Type B pancreatic cell (in vitro differentiated cells): ENCODE data around the gene NAV2. TPM values are rescaled to one million over a fixed set of nuclear protein-coding genes. Genes with fewer than 3 reads are reported as not detected.

Experiments used
- DNase-seq: peaks from one replicate; pipeline ENCODE4 v3.0.0; 2021; ENCODE audit warnings: mixed read lengths; ENCODE audit not compliant: unreplicated experiment; ENCODE audit errors: extremely low spot score
- H3K27ac Mint-ChIP-seq: 2 replicates; pipeline ENCODE4 v1.8.0; 2021; ENCODE audit warnings: mild to moderate bottlenecking, mixed read lengths
- H3K27me3 Mint-ChIP-seq: 2 replicates; pipeline ENCODE4 v1.8.0; 2021; ENCODE audit warnings: mixed read lengths
- H3K36me3 Mint-ChIP-seq: 2 replicates; pipeline ENCODE4 v1.8.0; 2021; ENCODE audit warnings: mixed read lengths
- H3K4me1 Mint-ChIP-seq: one replicate; pipeline ENCODE4 v1.8.0; 2021; ENCODE audit warnings: mixed read lengths; ENCODE audit not compliant: unreplicated experiment
- H3K4me3 Mint-ChIP-seq: 2 replicates; pipeline ENCODE4 v1.8.0; 2021; ENCODE audit warnings: mild to moderate bottlenecking, mixed read lengths
- H3K9me3 Mint-ChIP-seq: 2 replicates; pipeline ENCODE4 v1.8.0; 2021; ENCODE audit warnings: mixed read lengths
- CTCF ChIP-seq: fragments of 200-600 bp; sonication (generic); conservative IDR thresholded peaks from 2 replicates; pipeline ENCODE4 v1.5.0; 2021; ENCODE audit warnings: antibody characterized with exemption, mild to moderate bottlenecking
- total RNA-seq: library from RNA; stranded (reverse); gene quantifications from 2 replicates; pipeline ENCODE4 v1.2.1, GENCODE V29; 2021; ENCODE audit warnings: low replicate concordance

NAV2 gene
- total RNA-seq, 1 donor from 2014 or later = 54.2 TPM

GRCh38 chr11:19690885-19691284 lies 21.8 kb upstream of the NAV2 start:
- Mint-ChIP-seq H3K4me3 (no peak overlapping the region), H3K27ac (no peak overlapping the region), H3K4me1 (peaks cover 5% of the 10 kb centered on the region), H3K9me3 (no peaks in the 10 kb centered on the region), H3K27me3 (peaks cover 6% of the 10 kb centered on the region), H3K36me3 (no peaks in the 10 kb centered on the region)
- no peak for DNase-seq
- TF ChIP-seq CTCF = no peak

- Mint-ChIP-seq H3K36me3 (no peaks in the 10 kb centered on the region), H3K27me3 (peaks cover 6% of the 10 kb centered on the region), H3K27ac (no peak overlapping the region), H3K4me3 (no peak overlapping the region), H3K4me1 (peaks cover 7% of the 10 kb centered on the region), H3K9me3 (no peaks in the 10 kb centered on the region)
- TF ChIP-seq CTCF = no peak
- no peak for DNase-seq
Measured at GRCh38 chr11:19691815-19692500, 20.7 kb upstream of the NAV2 start.

GRCh38 chr11:19693146-19693545 lies 19.5 kb upstream of the NAV2 start:
- peaks cover 15% of the 10 kb centered on the region for H3K4me1 Mint-ChIP-seq
- no peak overlapping the region for H3K4me3 Mint-ChIP-seq
- H3K9me3 Mint-ChIP-seq = no peaks in the 10 kb centered on the region
- no peak overlapping the region for H3K27ac Mint-ChIP-seq
- H3K27me3 Mint-ChIP-seq = peaks cover 3% of the 10 kb centered on the region
- TF ChIP-seq CTCF = no peak
- no peak for DNase-seq
- no peaks in the 10 kb centered on the region for H3K36me3 Mint-ChIP-seq

- no peak for DNase-seq
- no peak for TF ChIP-seq CTCF
- H3K4me3 Mint-ChIP-seq = no peak overlapping the region
- H3K36me3 Mint-ChIP-seq = no peaks in the 10 kb centered on the region
- no peaks in the 10 kb centered on the region for H3K27me3 Mint-ChIP-seq
- H3K27ac Mint-ChIP-seq = no peak overlapping the region
- H3K9me3 Mint-ChIP-seq = no peaks in the 10 kb centered on the region
- peaks cover 20% of the 10 kb centered on the region for H3K4me1 Mint-ChIP-seq
Measured at GRCh38 chr11:19694796-19695345, 17.8 kb upstream of the NAV2 start.

- Mint-ChIP-seq H3K4me1 (peaks cover 20% of the 10 kb centered on the region), H3K27me3 (no peaks in the 10 kb centered on the region), H3K9me3 (no peaks in the 10 kb centered on the region), H3K4me3 (no peak overlapping the region), H3K36me3 (no peaks in the 10 kb centered on the region), H3K27ac (no peak overlapping the region)
- TF ChIP-seq CTCF = no peak
- no peak for DNase-seq
Measured at GRCh38 chr11:19696073-19696472, 16.6 kb upstream of the NAV2 start.
